COLO668 (cell line): ENCODE results near the gene TMEM187.

ENCODE experiments used
- DNase-seq: peaks from one replicate; lab custom pipeline; 2025; ENCODE audit not compliant: unreplicated experiment; lab: John Stamatoyannopoulos, UW

TMEM187 gene

DNA sequence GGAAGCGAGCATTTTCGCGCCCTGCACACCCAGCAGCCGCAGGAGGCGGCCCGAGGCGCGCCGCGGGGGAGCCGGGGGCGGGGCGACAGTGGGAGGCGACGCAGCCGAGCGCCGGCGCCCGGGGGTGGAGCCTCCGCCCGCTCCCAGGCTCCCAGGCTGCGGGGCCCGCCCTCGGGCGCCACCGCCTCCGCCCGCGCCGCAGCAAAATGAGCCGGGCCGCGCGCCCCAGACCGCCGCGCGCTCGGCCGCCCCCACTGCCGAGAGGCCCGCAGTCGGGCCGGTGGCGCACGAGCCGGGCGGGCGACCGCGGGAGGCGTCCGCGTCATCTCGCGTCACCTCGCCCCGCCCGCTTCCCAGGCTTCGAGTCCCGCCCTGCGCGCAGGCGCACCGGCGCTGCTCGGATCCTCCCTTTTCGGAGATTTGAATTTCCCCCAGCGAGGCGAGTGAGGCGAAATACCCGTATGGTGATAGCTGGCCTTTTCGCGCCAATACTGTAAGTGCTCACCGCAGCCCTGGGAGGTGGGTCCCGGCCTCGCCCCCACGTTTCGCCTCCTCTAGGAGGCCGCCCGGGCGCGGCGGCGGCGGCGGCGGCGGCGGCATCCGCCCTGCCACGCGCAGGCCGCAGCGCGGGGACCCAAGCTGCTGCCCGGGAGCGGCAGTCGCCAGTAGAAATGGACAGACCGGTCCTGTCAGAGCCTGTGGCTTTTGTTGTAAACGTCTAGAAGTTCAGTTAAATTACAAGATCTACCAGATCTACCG is at the start of gene TMEM187:
Gene TMEM187 (plus strand): TSS at position 387 of the 759 bp plus-strand sequence. CDS start 9,309 bp downstream, outside the sequence.
- peak; percentile 96 for DNase-seq

GRCh38 chrX:153922932-153923857 is 49.4 kb upstream of the TMEM187 start:
- peak; percentile 54 for DNase-seq

DNA sequence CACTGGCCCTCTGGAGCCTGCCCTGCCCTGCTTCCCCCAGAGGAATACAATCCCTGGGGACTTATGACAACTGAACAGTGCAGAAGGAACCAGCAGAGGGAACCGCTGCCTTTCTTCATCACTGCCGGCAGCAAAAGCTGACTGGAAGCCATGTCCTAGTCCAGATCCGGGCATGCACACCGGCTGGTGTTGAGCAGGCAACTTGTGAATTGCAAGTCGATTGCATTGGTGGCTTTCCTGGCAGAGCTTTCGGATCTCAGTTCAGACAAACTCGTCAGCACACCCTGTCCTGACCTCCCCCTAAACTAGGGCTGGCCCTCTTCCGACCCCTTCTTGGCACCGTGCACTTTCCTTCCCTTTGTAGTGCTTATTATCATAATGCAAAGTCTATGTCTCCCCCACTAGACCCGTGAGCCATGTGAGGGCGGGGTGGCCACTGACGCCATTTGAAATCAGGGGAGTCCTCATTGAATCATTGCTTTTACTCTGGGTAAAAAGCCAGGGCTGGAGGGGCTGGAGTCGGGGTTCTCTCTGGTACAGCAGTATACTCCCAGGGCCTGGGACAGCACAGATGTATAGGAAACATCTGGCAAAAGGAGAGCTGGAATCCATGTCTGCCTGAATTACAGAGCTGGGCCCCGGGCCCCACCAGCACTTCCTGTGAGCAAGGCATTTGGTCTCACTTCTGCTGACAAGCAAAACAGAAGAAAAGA is 48.2 kb upstream of the TMEM187 start:
- DNase-seq = peak; percentile 52

GRCh38 chrX:153925387-153925738 is 47.2 kb upstream of the TMEM187 start:
- DNase-seq = no peak

- DNase-seq = peak; percentile 75
Observed at GRCh38 chrX:153925739-153926551, 46.6 kb upstream of the TMEM187 start, which contains the start of gene ARHGAP4. ARHGAP4 (minus strand) TSS chrX:153926264; CDS start chrX:153926202, 62 bp downstream.

DNA sequence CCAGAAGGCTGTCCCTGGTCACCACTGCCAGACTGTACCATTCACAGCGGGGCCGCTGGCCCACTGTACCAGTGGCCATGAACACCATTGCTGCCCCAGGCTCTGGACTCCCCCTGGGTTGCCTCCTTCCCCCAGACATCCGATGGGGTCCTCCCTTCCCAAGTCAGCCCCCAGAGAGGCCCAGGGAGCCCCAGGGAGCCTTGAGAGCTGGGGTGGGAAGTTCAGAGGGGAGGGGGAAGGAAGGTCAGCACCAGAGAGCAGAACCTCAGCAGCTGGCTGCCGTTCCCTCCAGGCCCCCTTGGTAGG is 46.0 kb upstream of the TMEM187 start:
- no peak for DNase-seq

DNA sequence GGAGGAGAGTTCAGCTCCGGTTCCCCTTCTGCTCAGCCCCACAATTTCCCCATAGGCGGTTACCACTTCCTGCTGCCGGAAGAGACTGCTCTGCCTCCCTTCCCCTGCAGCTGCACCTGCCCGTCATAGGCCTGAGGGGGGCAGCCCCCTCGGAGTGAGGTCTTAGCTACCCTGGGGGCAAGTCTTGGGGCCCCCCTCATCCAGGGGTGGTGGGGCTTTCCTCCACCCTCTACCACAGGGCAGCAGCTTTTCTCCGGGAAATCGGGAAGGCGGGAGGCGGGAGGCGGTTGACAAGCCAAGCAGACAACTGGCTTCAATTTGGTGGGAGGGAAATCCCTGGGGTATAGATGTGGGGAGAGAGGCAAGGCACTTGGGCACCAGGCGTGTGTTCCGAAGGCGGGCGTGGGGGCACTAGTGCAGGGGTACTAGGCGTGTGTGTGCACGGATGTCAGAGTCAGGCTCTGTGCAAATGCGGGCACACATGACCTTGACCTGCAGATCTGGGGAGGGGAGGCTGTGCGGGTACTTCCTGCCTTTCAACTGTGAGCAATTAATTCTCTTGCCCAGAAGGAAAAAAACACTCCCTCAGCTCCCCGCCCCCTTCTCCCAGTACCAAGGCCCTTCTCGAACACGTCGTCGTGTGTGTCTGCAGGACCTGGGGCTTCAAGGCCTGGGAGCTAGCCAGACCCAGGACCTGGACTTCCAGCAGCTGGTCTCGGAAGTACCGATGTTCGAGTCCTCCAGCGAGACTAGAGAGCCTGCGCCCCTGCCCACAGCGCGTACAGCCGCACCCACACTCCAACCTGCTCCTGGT is 45.5 kb upstream of the TMEM187 start:
- peak; percentile 71 for DNase-seq

DNA sequence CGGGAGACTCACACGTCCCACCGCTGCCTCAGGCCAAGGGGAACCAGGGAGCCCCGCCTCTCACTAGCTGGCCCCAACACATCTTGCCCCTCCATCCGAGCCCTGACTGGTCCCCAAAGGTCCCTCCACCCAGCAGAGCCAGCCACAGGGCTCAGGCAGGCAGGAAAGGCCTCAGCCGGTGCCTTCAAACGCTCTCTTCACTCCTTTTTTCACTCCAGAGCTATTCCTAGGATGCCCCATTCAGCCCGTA is 45.0 kb upstream of the TMEM187 start:
- no peak for DNase-seq

- peak; percentile 99 for DNase-seq
Observed at GRCh38 chrX:153927922-153928760, 44.4 kb upstream of the TMEM187 start.

DNA sequence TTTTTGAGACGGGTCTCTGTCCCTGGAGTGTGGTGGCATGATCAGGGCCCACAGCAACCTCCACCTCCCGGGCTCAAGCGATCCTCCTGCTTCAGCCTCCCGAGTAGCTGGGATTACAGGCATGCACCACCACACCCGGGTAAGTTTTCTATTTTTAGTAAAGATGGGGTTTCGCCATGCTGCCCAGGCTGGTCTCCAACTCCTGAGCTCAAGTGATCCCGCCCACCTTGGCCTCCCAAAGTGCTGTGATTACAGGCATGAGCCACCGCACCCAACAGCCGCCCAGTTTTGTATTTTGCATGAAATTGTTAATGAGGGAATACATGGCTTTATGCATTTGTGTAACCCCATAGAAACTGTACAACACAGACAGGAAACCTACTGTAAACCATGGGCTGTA is 43.7 kb upstream of the TMEM187 start:
- no peak for DNase-seq

- DNase-seq = no peak
Observed at GRCh38 chrX:153929576-153929975, 43.0 kb upstream of the TMEM187 start.

GRCh38 chrX:153930011-153930910 is 42.3 kb upstream of the TMEM187 start:
- DNase-seq = no peak

DNA sequence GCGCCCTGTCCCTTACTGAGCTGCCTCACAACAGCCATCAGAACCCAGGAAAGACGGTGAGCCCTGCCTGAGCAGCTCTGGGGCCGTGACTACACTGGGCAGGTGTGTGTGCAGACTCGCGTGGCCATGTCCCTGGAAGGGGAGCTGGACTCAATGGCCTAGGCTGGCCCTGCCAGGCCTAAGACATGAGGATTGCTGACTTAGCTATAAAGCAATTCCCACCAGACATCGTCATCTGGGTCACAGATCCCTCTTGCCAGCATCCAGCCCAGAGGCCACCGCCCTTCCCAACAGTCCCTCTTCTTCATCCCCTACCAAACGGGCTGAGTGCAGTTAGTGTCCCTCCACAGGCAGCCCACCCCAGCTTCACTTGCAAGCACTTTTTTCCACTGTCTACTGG is 41.4 kb upstream of the TMEM187 start:
- DNase-seq = no peak

GRCh38 chrX:153931748-153932147 is 40.8 kb upstream of the TMEM187 start:
- DNase-seq = no peak

DNA sequence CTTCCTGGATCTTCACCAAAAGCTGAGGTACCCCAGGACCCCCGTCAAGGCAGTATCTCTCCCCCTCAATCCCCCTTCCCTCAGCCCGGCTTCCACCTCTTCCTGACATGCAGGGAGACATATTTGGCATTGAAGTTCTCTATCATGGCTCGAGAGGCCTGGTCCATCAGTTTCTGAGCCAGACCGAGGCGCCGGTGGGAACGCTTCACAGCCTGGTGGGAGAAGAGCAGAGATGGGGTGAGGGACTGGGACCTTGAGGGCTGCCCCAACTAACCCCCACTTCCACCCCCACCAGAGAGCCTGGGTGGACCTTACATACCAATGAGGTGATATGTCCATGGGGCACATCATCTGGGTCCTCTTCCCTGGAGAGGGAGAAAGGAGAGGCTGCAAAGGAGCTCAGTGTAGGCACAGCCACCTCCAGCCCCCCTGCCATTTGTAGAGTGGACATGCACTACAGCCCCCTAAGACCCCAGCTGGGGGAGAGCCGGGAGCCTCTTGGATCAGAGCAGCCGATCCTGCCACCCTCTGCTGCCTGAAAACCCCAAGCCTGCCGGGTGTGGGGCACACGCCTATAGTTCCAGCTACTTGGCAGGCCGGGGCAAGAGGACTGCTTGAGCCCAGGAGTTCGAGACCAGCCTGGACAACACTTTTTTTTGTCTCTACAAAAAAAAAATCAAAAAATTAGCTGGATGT is 40.2 kb upstream of the TMEM187 start:
- no peak for DNase-seq

GRCh38 chrX:153933748-153934147 is 38.8 kb upstream of the TMEM187 start:
- no peak for DNase-seq

DNA sequence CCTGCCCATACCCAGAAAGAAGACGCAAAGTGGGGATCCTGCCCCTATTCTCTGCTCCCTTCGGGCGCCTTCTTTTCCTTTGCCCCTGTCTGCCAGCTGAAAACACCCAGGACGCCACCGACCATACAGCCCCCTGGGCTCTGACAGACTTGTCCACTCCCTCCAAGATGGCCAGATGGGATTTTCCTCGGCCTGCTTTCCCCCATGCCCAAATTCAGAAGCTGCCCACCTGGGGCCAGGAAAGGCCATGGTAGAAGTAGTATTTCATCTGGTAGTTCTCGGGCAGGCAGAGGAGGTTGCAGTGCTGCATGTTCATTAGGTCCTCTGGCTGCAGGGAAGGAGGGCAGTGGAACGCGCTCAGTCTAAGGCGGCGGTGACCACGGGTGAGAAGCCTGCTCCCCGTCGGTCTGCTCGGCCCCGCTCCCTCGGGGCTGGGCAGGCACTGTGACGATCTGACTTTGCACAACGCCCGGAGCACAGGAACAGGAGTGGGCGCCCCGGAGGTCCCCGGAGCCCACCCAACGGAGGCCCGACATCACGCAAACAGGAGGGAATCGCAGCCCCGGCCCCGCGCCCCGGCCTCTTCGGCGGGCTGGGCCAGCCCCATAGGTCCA is 38.3 kb upstream of the TMEM187 start:
- DNase-seq = peak; percentile 32
